Ishikawa (cell line): ENCODE measurements around the gene ASPG.

Experiments
- CEBPB ChIP-seq: IDR thresholded peaks from 2 replicates; pipeline ENCODE4 v1.6.1; 2012
- CREB1 ChIP-seq: IDR thresholded peaks from 2 replicates; pipeline ENCODE4 v1.6.1; 2012; ENCODE audit warnings: low read depth
- EP300 ChIP-seq: IDR thresholded peaks from 2 replicates; pipeline ENCODE4 v1.6.1; 2012; ENCODE audit warnings: borderline replicate concordance
- FOXM1 ChIP-seq: IDR thresholded peaks from 2 replicates; pipeline ENCODE4 v1.6.1; 2012; ENCODE audit warnings: low read depth, borderline replicate concordance
- NFIC ChIP-seq: IDR thresholded peaks from 2 replicates; pipeline ENCODE4 v1.6.1; 2012
- RAD21 ChIP-seq: IDR thresholded peaks from 2 replicates; pipeline ENCODE4 v1.6.1; 2012; ENCODE audit warnings: low read depth
- REST ChIP-seq: IDR thresholded peaks from 2 replicates; pipeline ENCODE4 v1.6.1; 2012; ENCODE audit warnings: low read depth, mild to moderate bottlenecking
- TAF1 ChIP-seq: IDR thresholded peaks from 2 replicates; pipeline ENCODE4 v1.6.1; 2012; ENCODE audit warnings: low read depth, mild to moderate bottlenecking
- TCF12 ChIP-seq: IDR thresholded peaks from 2 replicates; pipeline ENCODE4 v1.6.1; 2012; ENCODE audit warnings: low read depth
- TEAD4 ChIP-seq: IDR thresholded peaks from 2 replicates; pipeline ENCODE4 v1.6.1; 2012
- ZBTB7A ChIP-seq: IDR thresholded peaks from 2 replicates; pipeline ENCODE4 v1.6.1; 2012; ENCODE audit warnings: low read depth

DNA sequence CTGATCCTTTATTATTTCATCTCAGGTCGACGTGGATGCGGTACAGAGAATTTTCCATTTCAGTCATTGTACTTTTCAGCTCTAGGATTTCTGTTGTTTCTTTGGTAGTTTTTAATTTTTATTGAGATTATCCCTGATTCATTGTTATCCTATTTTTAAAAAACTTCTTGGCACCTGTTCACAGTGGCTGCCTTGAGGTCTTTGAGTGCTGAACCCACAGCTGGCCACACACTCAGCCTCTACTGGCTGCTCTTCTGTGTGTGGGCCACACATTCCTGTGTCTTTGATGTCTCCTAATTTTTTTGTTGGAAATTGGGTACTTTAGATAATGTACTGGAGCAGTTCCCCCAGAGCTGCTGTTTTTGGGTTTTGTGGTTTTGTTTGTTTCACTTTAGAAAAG, 37.7 kb upstream of the ASPG start:
- no peak for TF ChIP-seq FOXM1
- TF ChIP-seq CEBPB = no peak
- TF ChIP-seq REST = no peak
- TF ChIP-seq TAF1 = no peak
- no peak for TF ChIP-seq EP300
- no peak for TF ChIP-seq ZBTB7A
- no peak for TF ChIP-seq NFIC
- no peak for TF ChIP-seq TEAD4
- TF ChIP-seq TCF12 = no peak
- TF ChIP-seq RAD21 = no peak
- no peak for TF ChIP-seq CREB1
